Suprapubic skin (tissue), 4 donors: ENCODE measurements around the gene EXOSC2.

Experiments
- CTCF ChIP-seq, 2 donors: fragments of 200-600 bp in 1 of 2; fragments of 450-650 bp in 1 of 2; sonication (generic) in 1 of 2; IDR thresholded peaks; one replicate each; pipeline ENCODE4 v1.5.1; 2016 to 2019; ENCODE audit warnings: antibody characterized with exemption in 2 of 2, mild to moderate bottlenecking in 1 of 2, moderate library complexity in 1 of 2
- EP300 ChIP-seq: sonication (generic); formaldehyde crosslinking; IDR thresholded peaks from one replicate; pipeline ENCODE4 v1.6.1; 2017; ENCODE audit warnings: antibody characterized with exemption
- POLR2A ChIP-seq, 2 donors: fragments of 450-650 bp; IDR thresholded peaks; one replicate each; pipeline ENCODE4 v1.6.1; 2017; ENCODE audit warnings: antibody characterized with exemption in 2 of 2, mild to moderate bottlenecking in 2 of 2, moderate library complexity in 2 of 2
- POLR2AphosphoS5 ChIP-seq, 3 donors: sonication (generic); formaldehyde crosslinking; IDR thresholded peaks; one replicate each; pipeline ENCODE4 v1.6.1; 2017; ENCODE audit warnings: antibody characterized with exemption in 3 of 3

- TF ChIP-seq CTCF (IDR thresholded peaks at IDR 0.05) (no peak), POLR2AphosphoS5 (IDR thresholded peaks at IDR 0.05) (no peak), POLR2A (IDR thresholded peaks at IDR 0.05) (no peak), EP300 (no peak)
Measured at GRCh38 chr9:130689572-130689936, 4.0 kb upstream of the EXOSC2 start.
